ENCODE data around the gene TRAPPC12.
"Not testable (repeated sequence)": the region's sequence is repeated elsewhere in the genome, so short reads cannot be mapped to it uniquely, and the experiment has no call there.

The TRAPPC12 gene

DNA sequence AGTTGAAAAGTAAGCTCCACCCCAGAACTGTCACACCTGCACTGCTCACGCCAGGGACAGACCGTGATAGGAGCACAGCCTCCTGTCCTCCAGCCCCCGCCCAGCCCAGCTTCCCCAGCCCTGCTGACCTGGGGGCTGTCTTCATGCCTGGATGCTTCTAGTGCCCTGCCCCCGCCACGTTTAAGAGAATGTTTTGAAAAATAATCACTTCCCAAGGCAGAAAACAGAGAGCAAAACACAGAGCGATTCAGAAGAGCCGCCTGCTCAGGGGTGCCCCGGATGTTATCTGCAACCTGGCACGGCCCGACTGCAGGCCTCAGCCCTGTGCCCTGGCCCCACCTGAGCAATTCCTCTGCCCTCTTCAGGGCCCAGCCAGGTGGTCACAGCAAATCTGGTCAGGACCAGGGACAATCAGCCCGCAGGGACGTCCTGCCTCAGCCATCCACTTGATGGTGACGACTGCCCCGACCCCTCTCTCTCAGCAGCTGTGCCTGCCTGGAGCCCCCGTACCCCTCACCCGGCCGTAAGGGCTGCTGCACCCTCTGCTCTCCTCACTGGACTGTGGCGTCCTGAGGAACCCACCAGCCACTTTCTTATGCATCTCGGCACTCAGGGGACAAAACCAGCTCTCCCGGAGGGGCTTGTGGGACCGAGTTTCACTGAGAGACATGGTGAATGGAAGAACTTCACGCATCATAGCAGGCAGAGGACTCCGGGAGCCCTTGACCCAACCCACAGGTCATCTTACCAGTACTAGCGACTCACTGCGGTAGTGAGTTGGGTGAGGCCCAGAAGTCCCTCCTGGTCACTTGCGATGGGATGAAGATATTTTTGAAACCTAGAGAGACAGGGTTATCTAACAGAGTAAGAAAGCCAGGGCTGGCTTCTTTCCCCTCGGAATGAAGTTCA, 109.6 kb downstream of the TRAPPC12 start:
- DNase-seq, result no peak

DNA sequence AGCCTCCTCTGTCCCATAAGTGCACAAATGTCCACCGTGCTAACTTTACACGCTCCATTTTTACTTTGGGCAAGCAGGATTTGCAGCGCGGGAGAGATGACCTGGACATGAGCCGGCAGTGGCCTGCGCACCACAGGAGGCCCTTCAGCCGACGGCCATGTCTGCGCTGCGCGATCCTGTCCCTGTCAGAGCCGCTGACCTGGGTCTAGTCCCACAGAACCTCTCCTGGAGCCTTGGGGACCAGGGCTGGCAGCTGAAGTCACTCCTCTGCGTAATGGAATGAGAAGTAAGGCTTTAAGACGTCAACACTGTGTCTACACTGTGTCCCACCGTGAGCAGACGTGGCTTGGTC, 110.2 kb downstream of the TRAPPC12 start:
- DNase-seq, result no peak

DNA sequence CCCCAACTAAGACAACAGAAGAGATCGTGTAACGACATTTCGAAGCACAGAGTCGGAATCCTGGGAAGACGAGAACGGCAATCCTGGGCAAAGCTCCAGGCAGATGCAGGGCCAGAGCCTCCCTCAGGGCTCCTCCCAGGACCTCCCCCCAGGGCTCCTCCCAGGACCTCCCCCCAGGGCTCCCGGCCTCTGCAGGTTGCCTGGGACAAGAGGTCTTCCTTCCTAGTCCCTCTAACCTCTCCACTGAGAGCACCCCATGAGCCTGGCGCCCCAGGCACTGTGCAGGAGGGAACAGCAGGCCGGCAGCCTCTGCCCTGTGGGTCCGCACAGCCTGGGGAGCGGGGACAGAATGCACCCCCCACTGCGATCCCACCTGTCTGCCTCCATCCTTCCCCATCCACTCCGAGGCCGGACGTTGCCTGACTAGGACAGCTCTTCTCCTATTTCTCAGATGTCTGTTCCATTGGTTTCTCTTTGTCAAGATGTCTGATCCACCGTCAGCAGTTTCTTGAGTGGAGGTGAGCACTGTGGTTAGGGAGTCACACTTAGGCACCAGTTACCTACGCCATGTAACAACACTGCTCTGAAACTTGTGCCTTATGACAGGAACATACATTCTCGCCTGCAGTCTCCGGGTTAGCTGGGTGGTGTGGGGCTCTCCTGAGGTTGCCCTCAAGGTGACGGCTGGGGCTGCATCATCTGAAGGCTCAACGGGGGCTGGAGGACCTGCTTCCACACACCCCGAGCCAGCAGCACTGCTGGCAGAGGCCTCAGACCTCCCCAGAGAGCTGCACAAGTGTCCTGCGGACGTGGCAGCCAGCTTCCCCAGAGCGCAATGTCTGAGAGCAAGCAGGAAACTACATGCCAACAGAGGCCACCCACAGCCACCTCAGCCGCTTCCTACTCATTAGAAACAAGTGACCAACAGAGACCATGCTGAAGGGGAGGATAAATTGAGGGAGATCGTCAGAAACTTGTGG, 111.0 kb downstream of the TRAPPC12 start:
- DNase-seq, result no peak

DNA sequence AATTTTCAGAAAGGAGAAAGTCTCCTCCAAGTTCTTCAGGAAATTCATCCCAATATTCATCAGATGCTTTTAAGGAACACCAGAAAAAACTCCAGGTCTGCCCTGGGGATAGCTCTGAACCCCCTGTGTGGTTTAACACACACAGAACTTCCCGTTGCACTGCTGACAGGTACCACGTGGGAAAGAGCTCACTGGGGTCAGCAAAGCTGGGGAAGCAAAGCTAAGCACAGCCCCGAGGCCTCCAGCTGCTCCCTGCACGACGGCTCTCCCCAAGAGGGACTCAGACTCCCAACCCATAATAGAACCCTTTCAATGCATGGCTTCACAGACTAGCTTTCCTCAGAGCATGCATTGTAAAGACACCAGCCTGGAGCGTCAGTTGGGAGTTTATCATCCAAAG, 111.8 kb downstream of the TRAPPC12 start:
- no peak for DNase-seq

DNA sequence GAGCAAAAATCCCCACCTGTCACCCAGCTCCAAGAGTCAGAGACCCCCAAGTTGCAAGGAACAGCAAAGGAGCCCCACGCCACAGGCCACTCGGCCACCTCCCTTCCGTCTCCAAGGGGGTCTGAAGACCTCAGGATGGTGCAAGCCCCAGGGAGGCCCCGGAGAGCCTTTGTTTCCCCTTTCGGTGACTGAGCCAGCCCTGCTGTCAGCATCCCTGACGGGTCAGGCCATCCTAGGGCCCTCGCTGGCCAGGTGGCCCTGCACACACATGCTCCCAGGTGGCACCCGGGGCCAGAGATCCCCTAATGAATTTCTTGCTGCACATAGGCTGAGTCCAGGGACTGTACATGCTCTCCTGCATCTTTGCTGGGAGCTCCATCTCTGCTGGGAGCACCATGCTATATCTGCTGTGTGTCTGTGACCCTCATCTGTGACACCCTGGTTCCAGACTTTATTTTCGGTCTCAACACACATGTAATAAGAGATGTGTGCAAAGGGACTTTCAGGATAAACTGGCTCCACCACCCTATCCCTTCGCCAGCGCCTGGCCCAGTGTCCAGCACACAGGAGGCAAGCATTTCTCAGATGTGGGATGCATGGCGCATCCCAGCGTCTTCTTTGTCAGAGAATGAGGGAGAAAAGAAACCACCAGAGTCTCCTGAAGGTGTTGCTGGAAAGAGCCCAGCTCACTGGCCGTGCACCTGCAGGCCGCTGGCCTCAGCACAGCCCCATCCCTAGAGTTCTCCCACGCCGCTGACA, 112.4 kb downstream of the TRAPPC12 start:
- DNase-seq, result no peak

DNA sequence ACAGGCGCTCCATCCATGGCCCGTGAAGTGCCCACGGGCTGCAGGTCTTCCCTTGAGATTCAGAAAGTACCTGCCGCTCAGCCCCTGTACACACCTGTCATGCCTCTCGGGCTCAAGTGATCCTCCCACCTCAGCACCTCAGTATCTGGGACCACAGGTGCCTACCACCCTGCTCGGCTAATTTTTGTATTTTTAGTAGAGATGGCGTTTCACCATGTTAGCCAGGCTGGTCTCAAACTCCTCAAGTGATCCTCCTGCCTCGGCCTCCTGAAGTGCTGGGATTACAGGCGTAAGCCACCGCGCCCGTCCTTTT, 112.9 kb downstream of the TRAPPC12 start:
- not testable (repeated sequence) for DNase-seq

DNA sequence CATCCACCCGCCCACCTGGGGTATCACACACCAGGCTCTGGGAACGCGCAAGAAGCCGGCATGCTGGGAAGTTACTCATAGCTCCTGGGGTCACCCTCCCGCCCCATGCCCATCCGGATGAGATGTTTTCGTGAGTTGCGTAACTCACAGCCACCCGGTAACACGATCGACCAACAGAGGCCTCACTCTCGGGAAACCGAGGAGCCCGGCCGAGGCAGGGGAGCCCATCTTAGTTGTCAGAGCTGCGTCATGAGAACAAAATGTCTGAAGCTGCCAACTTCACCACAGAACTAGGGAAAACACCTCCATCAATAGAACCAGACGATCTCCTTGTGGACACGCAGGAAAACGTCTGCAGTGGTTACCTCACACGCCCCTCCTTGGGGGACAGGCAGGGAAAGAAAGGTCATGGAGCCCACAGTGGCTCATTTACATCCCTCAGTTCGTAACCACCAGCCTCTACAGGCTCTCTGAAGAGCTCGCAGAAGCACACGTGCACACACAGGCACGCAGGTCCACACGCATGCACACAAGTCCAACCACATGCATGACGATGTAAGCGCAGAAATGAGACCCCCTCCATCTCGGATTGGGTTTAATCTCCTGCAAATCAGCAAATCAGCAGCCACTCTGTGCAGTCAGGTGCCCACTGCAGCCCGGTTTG, 113.6 kb downstream of the TRAPPC12 start:
- no peak for DNase-seq

DNA sequence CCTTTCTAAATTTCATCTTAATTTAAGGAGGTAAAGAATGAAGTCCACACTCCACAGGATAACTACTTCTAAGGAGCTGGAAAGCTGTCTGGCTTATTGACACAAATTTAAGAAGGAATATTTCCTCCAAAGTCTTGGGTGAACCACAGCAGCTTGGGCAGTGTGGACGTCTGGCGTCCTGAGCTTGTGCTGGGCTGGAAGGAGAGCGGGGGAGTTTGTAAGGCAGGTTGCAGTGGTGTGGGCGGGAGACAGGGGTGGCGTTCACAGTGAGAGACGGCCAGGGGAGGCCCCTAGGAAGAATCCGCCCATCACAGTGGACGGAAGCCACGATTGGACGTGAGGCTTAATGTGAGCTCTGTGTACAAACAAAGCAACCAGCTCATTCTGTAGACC, 114.1 kb downstream of the TRAPPC12 start:
- no peak for DNase-seq

DNA sequence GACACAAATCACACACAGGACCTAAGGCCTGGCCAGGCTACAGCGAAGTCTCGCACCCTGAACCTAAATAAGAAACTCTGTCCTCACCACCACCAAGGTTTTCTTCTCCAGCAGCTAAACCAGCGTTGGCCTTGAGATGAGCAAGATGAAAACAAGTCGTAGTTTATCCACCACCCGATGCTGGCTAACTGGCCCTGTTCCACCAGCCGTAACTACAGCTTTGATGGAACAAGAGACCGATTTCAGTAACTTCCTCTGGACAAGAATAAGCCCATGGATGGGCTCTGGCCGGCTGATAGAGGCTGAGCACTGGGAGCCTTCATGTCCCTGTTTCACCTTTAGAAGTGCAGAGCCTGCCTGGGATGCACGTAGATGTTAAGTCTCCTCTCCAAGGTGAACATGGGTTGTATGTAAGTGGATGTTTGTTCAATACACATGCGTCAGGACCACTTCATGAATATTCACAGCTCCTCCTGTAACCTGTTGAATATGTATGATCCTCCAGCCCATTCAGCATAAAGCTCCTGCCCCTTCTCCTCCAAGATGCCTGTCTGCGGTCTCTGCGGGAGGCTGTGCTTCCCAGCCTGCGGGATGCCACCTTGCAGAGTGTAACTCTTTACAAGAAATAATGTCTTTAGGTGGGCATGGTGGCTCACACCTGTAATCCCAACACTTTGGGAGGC, 115.6 kb downstream of the TRAPPC12 start:
- no peak for DNase-seq

DNA sequence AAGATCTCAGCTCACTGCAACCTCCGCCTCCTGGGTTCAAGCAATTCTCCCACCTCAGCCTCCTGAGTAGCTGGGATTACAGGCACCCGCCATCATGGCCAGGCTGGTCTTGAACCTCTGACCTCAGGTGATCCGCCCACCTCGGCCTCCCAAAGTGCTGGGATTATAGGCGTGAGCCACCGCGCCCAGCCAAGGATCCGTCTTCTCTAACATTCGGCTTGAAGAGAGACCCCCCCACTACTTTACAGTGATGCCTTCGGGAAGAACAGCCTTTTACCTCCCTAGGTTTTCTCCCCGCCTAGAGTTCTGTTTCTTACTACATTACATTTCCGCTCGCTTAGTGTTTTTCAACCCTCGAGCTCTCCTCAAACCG, 117.2 kb downstream of the TRAPPC12 start:
- DNase-seq, result not testable (repeated sequence)

DNA sequence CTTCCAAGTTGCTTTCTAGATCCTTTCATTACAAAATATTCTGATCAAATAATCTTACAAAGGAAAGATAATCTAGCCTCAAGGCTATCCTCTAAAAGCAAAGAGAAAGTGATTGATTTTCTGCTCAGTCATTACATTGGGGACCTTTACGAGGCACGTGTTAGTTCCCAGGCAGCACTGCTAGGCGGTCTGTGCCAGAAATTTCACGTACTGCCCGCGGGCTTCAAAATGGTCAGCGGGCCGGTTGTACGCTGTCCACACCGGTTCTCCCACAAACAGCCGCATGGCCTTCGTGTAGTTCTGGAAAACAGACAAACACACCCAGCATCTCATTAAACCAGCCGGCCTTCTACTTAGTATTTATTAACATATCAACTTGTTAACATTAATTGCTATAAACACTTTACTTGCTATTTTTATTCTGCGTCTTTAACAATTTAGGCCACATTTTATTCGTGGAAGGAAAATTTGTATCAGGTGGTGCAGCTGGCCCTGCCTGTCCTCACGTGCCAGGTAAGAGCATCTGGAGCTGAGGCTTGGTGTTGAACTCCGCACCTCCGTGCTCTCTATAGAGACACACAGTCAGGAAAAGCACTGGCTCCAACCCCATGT, 119.4 kb downstream of the TRAPPC12 start:
- DNase-seq, result no peak

DNA sequence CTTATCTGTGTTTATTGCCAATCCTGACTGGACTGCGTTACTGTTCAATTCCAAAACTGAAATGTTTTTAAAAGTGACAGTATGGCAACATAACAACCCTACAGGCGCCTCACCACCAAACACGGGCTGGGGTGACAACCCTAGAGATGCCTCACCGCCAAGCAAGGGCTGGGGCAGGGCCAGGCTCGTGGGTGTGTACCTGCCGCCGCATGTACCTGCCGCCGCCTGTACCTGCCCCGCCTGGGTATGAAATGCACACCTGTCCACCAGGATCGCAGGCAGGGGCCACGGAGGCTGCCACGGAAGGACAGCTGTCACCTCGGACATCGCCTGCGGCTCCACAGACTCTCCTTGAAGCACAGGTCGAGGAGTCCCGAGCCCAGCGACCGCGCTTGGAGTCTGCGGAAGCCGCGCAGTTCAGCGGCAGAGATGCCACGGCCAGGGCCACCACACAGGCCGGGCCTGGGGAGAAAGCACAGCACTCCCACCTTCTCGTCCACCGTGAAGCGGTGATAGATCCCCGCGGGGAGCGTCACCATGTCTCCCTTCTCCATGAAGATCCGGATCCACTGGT, 120.9 kb downstream of the TRAPPC12 start:
- DNase-seq, result no peak

DNA sequence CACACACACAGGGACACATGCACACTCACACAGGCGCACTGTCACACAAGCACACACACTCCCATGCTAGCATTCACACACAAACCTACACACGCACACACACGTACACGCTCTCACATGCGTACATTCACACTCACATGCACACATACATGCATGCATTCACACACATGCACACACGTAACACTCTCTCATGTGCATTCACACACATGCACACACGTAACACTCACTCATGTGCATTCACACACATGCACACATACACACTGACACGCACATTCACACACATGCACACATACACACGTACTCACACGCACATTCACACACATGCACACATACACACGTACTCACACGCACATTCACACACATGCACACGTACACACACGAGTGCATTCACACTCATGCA, 123.6 kb downstream of the TRAPPC12 start:
- DNase-seq, result no peak

DNA sequence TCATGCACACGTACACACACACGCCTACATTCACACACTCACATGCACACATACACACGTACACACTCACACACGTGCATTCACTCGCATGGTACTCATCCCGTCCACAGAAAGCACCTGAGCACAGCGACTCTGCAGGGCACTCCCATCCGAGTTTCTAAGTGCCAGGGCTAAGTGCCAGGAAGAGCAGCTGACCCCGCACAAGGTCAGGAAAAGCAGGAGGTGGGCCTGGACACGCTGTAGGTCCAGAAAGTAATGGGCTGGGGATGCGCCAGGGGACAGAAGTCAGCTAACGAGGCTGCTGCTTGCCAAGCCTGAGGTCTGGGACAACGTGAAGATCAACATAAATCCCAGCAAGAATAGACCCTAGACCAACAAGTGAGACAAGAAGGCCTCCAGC, 124.0 kb downstream of the TRAPPC12 start:
- DNase-seq, result no peak

DNA sequence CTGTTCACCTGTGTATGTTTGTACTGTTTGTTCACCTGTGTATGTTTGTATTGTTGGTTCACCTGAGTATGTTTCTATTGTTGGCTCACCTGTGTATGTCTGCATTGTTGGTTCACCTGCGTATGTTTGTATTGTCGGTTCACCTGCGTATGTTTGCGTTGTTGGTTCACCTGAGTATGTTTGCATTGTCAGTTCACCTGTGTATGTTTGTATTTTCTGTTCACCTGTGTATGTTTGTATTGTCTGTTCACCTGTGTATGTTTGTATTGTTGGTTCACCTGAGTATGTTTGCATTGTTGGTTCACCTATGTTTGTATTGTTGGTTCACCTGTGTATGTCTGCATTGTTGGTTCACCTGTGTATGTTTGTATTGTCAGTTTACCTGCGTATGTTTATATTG, 125.2 kb downstream of the TRAPPC12 start:
- DNase-seq, result no peak

DNA sequence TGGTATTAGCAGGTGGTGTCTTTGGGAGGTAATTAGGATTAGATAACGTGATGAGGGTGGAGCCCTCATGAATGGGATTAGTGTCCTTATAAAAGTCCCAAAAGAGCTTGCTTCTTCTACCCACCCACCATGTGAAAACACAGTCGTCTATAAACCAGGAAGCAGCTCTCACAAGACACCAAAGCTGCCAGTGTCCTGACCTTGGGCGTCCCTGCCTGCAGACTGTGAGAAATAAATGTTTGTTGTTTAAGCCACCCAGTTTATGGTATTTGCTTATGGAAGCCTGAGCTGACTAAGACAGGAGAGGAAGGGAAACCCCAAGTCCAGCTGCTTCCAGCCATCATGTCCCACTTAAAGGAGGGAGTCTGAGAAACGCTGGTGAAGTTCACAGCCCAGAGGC, 126.3 kb downstream of the TRAPPC12 start:
- no peak for DNase-seq

DNA sequence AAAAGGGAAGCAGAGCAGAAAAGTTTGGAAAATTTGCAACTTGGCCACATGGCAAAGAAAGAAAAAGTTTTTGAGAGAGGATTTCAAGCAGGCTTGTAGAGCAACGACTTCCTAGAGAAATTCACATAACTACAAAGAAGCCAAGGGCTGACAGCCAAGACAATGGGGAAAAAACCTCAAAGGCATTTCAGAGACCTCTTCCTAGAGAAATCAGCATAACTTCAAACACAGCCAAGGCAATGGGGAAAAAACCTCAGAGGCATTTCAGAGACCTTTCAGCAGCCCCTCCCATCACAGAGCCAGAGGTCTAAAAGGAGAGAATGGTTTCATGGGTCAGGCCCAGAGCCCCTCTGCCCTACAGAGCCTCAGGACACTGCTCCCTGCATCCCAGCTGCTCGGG, 132.6 kb downstream of the TRAPPC12 start:
- no peak for DNase-seq

DNA sequence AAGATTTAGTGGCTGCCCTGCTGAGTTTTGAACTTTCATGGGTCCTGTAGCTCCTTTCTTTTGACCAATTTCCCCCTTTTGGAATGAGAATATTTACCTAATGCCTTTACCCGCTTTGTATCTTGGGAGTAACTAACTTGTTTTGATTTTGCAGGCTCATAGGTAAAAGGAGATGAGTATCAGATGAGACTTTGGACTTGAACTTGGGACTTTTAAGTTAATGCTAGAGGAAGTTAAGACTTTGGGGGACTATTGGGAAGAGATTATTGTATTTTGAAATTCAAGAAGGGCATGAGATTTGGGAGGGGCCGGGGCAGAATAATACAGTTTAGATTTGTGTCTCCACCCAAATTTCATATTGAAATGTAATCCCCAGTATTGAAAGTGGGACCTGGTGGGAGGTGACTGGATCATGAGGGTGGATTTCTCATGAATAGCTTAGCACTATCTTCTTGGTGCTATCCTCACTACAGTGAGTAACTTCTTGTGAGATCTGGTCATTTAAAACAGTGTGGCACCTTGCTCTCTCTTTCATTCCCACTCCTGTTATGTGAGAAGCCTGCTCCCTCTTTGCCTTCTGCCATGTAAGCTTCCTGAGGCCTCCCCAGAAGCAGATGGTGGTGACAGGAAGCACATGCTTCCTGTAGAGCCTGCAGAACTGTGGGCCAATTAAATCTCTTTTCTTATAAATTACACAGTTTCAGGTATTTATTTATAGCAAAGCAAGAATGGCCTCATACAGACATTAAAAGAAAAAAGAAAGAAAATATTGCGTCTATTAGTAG, 133.7 kb downstream of the TRAPPC12 start:
- DNase-seq, result no peak

DNA sequence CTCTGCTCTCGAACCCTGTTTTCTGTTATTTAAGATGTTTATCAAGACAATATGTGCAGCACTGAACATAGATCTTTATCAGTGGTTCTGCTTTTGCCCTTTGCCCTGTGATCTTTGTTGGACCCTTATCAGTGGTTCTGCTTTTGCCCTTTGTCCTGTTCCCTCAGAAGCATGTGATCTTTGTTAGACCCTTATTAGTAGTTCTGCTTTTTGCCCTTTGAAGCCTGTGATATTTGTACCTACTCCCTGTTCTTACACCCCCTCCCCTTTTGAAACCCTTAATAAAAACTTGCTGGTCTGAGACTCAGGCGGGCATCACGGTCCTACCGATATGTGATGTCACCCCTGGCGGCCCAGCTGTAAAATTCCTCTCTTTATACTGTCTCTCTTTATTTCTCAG, 135.9 kb downstream of the TRAPPC12 start:
- DNase-seq, result not testable (repeated sequence)

DNA sequence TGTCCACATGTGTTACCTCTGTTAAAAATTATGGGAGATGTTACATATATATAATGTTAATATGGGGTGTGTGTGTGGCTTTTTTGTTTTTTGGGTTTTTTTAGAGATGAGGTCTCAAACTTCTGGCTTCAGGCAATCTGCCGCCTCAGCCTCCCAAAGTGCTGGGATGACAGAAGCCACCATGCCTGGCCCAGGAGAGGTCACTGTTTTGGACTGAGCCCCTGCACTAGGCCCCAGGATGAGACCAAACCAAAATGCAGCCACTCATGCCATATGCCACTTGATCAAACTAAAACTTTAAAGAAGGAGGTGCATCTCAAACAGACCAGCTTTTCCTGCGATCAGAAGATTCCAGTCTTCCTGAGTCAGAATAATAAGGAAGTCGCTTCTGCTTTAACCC, 137.3 kb downstream of the TRAPPC12 start:
- no peak for DNase-seq

Measured in activated CD4-positive, alpha-beta T cell treated with anti-CD3 and anti-CD28 coated beads, Interleukin-2, amount 50 U/mL, for 4 hours (primary cell).